AG04450 (cell line): ENCODE measurements around the gene TNFRSF1A. TPM values are rescaled to one million over a fixed set of nuclear protein-coding genes. Genes with fewer than 3 reads are reported as not detected.
A peak's percentile ranks its signal among the peaks of the same experiment; 100 is the strongest.
"Not testable (repeated sequence)": the region's sequence is repeated elsewhere in the genome, so short reads cannot be mapped to it uniquely, and the experiment has no call there.

Experiments used
- CTCF ChIA-PET: fragments of 300-600, 350-600 bp; formaldehyde crosslinking; extraction: SDS; loops from one replicate; lab custom pipeline; 2022; ENCODE audit warnings: antibody characterized with exemption, inconsistent platforms; lab: Charles Lee
- POLR2A ChIA-PET: fragments of 350-600 bp; formaldehyde crosslinking; extraction: SDS; loops from one replicate; lab custom pipeline; 2021; ENCODE audit warnings: antibody characterized with exemption, inconsistent platforms; lab: Yijun Ruan, JAX
- DNase-seq: peaks from one replicate; pipeline ENCODE4 v3.0.0-alpha.2; 2011; ENCODE audit warnings: low read depth, low spot score
- H3K27ac ChIP-seq: one replicate; pipeline ENCODE4 v1.5.1; 2012; ENCODE audit warnings: low read depth, low read length, control low read depth
- H3K27me3 ChIP-seq: one replicate; pipeline ENCODE4 v1.6.0; 2012; ENCODE audit warnings: low read length; ENCODE audit not compliant: control insufficient read depth, insufficient read depth
- H3K4me3 ChIP-seq: 2 replicates; pipeline ENCODE4 v1.5.1; 2011; ENCODE audit warnings: mild to moderate bottlenecking, low read depth, low read length, control low read depth
- H3K9me3 ChIP-seq: 2 replicates; pipeline ENCODE4 v1.5.1; 2012; ENCODE audit warnings: low read length; ENCODE audit not compliant: control insufficient read depth, insufficient read depth
- CTCF ChIP-seq: IDR thresholded peaks from 2 replicates; pipeline ENCODE4 v1.5.1; 2011; ENCODE audit warnings: low read depth, low read length, control low read depth, inconsistent platforms
- polyA plus RNA-seq: library from polyadenylated mRNA; depleted of rRNA; stranded (reverse); fragments of >200 nt; gene quantifications from 2 replicates; pipeline ENCODE4 v1.2.3, GENCODE V29; 2011

The TNFRSF1A gene
- polyA plus RNA-seq, 1 experiment, result 231 TPM

GRCh38 chr12:6342140-6342889, 439 bp upstream of the TNFRSF1A start:
- ChIA-PET CTCF (interaction anchor here (0.7 kb wide), 1 partner anchor 21 kb away, joined by 3 read pairs; no protein-coding TSS in a partner anchor), POLR2A (interaction anchor here (0.7 to 1.6 kb wide), 7 partner anchors 10 to 192 kb away, joined by 3 to 8 read pairs (median 7); partner anchors contain the start of genes GAPDH and LTBR)

GRCh38 chr12:6340745-6341416, 995 bp downstream of the TNFRSF1A start:
- Histone ChIP-seq H3K9me3 (peaks cover 5% of the 10 kb centered on the region; the same call in 1 of the 2 replicates), H3K27ac (peak overlapping the region; percentile 91), H3K27me3 (no peaks in the 10 kb centered on the region), H3K4me3 (peak overlapping the region; percentile 100)
- no peak for DNase-seq
- POLR2A ChIA-PET, result interaction anchor here (0.7 to 1.8 kb wide), 7 partner anchors 17 to 739 kb away, joined by 3 to 14 read pairs (median 4); partner anchors contain the start of genes GAPDH, LTBR and VAMP1
- no peak for TF ChIP-seq CTCF
- CTCF ChIA-PET, result no interaction called here

More at GRCh38 chr12:6342140-6342889, 439 bp upstream of the TNFRSF1A start:
- Histone ChIP-seq H3K27me3 (no peaks in the 10 kb centered on the region), H3K9me3 (peaks cover 7% of the 10 kb centered on the region; the same call in 1 of the 2 replicates), H3K4me3 (peak overlapping the region; percentile 100), H3K27ac (peak overlapping the region; percentile 49)
- no peak for TF ChIP-seq CTCF
- DNase-seq, result no peak

- peak; percentile 60 for DNase-seq
- ChIA-PET CTCF (interaction anchor here (1.0 to 1.1 kb wide), 3 partner anchors 34 to 352 kb away, joined by 3 to 5 read pairs (median 3); no protein-coding TSS in a partner anchor), POLR2A (interaction anchor here (0.7 to 1.8 kb wide), 7 partner anchors 17 to 740 kb away, joined by 3 to 14 read pairs (median 4); partner anchors contain the start of genes LTBR and VAMP1)
- peak overlapping the region; percentile 100 for H3K4me3 ChIP-seq
- TF ChIP-seq CTCF, result no peak
- peak overlapping the region; percentile 91 for H3K27ac ChIP-seq
- no peaks in the 10 kb centered on the region for H3K27me3 ChIP-seq
- H3K9me3 ChIP-seq, result peaks cover 5% of the 10 kb centered on the region; the same call in 1 of the 2 replicates
Observed at GRCh38 chr12:6340032-6340638, 1.7 kb downstream of the TNFRSF1A start.

GRCh38 chr12:6338955-6339354, 2.9 kb downstream of the TNFRSF1A start:
- TF ChIP-seq CTCF, result no peak
- ChIA-PET POLR2A (interaction anchor here (0.7 to 1.8 kb wide), 6 partner anchors 34 to 200 kb away, joined by 3 to 14 read pairs (median 4); partner anchors contain the start of gene LTBR), CTCF (interaction anchor here (1.0 to 1.1 kb wide), 3 partner anchors 119 to 351 kb away, joined by 3 to 5 read pairs (median 5); no protein-coding TSS in a partner anchor)
- H3K9me3 ChIP-seq, result peaks cover 5% of the 10 kb centered on the region; the same call in 1 of the 2 replicates
- peak overlapping the region; percentile 12 for H3K27ac ChIP-seq
- H3K4me3 ChIP-seq, result peak overlapping the region; percentile 100
- no peaks in the 10 kb centered on the region for H3K27me3 ChIP-seq
- no peak for DNase-seq

- H3K4me3 ChIP-seq, result peak overlapping the region; percentile 100
- POLR2A ChIA-PET, result interaction anchor here (1.3 to 1.5 kb wide), 2 partner anchors 127 to 201 kb away, joined by 3 to 4 read pairs; no protein-coding TSS in a partner anchor
Observed at GRCh38 chr12:6338536-6338935, 3.3 kb downstream of the TNFRSF1A start.

More at GRCh38 chr12:6338536-6338935, 3.3 kb downstream of the TNFRSF1A start:
- H3K9me3 ChIP-seq, DNase-seq, H3K27me3 ChIP-seq, H3K27ac ChIP-seq: not testable (repeated sequence)
- CTCF ChIA-PET, result interaction anchor here (1.1 kb wide), 1 partner anchor 127 kb away, joined by 5 read pairs; no protein-coding TSS in a partner anchor
